DMS153 treated with DMSO at 0.1 percent for 48 hours (cell line): ENCODE data around the gene TFDP2.
"Not testable (repeated sequence)": the region's sequence is repeated elsewhere in the genome, so short reads cannot be mapped to it uniquely, and the experiment has no call there.

Source experiments
- DNase-seq: peaks from one replicate; lab custom pipeline; 2025; ENCODE audit not compliant: unreplicated experiment; lab: John Stamatoyannopoulos, UW

Gene TFDP2

DNA sequence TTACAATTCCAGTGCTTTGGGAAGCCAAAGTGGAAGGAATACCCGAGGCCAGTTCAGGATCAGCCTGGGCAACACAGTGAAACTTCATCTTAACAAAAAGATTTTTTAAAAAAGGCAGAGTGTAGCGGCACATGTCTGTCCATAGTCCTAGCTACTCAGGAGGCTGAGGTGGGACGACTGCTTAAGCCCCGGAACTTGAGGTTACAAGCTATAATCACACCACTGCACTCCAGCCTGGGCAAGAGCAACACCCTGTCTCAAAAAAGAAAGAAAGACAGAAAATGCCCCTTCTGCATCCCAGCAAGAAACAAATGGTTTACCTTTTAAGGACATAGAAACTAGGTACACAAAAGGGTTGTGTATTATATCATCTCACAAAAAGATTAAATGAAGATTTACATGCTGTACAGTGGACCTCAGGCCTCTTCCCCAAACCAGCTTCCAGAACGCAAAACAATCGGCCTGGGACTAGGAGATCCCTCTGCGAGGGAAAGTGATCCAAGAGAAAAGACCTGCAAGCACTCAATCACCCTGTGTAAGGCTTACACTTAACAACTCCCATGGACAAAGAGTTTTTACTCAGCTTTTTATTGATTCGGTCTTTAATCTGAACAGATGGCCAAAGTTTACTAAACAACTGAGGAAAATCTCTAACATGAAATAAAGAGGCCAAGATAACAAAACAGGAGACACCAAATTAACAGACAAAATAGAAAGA is 21.2 kb downstream of the TFDP2 start:
- no peak for DNase-seq

DNA sequence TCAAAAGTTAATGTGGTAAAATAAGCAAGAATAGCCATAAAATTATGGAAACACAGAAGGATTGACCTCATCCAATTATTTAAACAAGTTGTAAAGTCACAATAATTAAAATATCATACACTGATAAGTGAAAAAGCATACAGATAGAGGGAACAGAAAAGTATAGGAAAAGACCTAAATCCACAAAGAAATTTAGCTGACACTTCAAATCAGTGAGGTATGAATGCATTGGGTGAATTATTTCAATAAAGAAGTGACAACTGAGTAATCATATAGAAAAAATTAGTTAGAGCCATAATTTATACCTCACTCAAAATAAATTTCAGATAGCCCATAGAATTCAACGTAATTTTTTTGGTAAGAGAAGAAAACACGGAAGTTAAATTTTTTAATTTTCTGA is 25.1 kb downstream of the TFDP2 start:
- no peak for DNase-seq

DNA sequence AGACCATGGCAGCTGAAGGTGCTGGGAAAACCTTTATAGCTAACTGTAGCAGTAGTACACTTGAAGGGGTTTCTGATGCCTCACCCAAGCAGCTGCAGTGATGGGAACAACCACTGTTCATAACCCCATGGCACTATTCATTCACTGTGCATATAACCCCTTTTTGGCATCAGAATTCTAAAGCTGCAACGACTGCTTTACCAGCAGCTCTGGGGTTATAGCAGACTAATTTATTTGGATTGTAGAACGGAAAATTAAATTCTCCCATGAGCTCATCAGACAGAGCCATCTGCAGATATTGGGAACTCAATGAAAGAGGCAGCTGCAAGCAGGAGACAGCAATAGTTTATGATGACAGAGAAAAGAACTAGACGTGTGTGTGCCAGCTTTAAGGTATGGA is 28.6 kb downstream of the TFDP2 start:
- DNase-seq, result no peak

GRCh38 chr3:142118911-142119310 is 30.4 kb downstream of the TFDP2 start:
- no peak for DNase-seq

GRCh38 chr3:142117056-142117851 is 32.1 kb downstream of the TFDP2 start:
- DNase-seq, result no peak

DNA sequence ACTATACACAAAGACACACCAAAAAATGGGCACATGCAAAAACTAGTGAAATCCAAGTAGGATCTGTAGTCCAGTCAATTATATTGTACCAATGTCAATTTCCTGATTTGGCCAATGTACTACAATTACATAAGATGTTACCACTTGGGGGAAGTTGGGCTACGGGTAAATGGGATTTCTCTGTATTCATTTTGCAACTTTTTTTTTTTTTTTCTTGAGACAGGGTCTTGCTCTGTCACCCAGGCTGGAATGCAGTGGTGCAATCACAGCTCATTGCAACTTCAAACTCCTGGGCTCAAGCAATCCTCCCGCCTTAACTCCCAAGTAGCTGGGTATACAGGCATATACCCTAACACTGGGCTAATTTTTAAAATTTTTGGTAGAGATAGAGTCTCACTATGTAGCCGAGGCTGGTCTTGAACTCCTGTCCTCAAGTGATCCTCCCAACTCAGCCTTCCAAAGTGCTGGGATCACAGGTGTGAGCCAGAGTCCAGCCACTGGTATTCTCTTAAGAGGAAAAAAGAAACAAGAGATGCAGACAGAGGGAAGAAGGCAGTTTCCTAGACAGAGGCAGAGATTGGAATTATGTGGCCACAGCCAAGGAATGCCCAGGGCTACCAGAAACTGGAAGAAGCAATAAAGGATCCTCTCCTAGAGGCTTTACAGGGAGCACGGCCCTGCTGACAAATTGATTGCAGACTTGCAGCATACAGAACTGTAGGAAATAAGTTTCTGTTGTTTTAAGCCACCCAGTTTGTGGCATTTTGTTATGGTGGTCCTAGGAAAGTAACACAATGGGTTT is 33.3 kb downstream of the TFDP2 start:
- DNase-seq, result no peak

DNA sequence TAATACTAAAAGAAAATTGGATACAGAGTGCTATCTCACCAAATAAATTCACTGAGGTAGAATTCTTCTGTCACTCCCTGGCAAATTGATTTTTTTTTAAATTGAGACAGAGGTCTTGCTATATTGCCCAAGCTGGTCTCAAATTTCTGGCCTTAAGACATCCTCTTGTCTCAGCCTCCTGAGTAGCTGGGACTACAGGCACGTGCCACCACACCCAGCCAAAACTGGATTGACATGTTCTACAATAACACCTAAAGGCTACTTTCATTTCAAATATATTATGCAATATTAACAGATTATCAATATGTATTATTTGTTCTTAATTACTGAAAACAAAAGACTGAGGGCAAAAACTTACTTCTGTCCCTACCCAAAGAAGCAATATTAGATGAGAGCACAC is 36.7 kb downstream of the TFDP2 start:
- DNase-seq, result no peak

GRCh38 chr3:142106548-142106947 is 42.8 kb downstream of the TFDP2 start:
- no peak for DNase-seq

DNA sequence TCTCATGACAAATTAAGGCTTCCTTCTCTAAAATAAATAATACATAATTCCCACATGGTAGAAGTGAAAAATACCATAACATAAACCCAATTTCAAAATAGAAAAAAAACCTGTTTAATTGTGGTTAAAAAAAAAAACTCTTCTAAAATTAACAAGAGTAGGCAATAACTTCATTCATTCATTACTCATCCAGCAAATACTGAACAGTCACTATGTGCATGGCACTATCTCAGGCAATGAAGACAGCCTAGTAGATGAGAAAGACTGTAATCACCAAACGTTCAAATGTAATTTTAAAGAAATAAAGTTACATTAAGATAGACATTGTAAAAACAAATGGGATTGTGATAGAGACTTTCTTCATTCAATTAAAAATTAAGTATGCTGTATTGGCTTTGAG is 43.4 kb downstream of the TFDP2 start:
- DNase-seq, result no peak

GRCh38 chr3:142104763-142105162 is 44.6 kb downstream of the TFDP2 start:
- DNase-seq, result no peak

GRCh38 chr3:142098964-142099363 is 50.4 kb downstream of the TFDP2 start:
- DNase-seq, result no peak

GRCh38 chr3:142097099-142097843 is 52.1 kb downstream of the TFDP2 start:
- DNase-seq, result no peak

DNA sequence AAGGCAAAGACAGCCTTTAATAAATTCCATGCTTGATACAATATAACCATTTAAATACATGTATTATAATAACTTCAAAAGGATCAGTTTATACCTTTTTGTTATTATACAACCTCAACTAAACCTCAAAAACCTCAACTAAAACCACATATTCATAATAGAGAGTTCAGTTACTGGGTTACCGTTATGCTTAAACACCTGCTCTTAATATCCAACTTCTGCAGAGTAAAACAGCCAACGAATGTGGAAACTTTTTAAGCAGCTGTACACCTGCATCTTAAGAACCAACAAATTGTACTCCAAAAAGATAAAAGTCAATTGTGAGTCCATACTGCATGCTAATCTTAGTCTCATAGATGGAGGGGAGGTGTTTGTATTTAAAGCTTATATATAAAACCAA is 53.5 kb downstream of the TFDP2 start:
- DNase-seq, result no peak

- DNase-seq, result not testable (repeated sequence)
Observed at GRCh38 chr3:142088925-142089324, 60.4 kb downstream of the TFDP2 start.

GRCh38 chr3:142088522-142088921 is 60.8 kb downstream of the TFDP2 start:
- DNase-seq, result no peak

- no peak for DNase-seq
Observed at GRCh38 chr3:142087676-142088075, 61.7 kb downstream of the TFDP2 start.

- no peak for DNase-seq
Observed at GRCh38 chr3:142086581-142087090, 62.7 kb downstream of the TFDP2 start.

DNA sequence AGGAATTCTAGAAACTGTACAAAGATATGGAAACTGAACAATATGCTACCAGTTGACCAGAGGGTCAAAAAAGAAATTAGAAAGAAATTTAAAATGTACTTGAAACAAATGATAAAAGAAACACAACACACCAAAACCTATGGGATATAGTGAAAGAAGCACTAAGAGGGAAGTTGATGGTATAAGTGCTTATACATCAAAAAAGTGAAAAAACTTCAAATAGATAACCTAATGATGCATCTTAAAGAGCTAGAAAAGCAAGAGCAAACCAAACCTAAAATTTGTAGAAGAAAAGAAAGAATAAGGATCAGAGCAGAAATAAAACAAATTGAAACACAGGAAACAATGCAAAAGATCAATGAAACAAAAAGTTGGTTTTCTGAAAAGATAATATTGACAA is 68.2 kb downstream of the TFDP2 start:
- no peak for DNase-seq

GRCh38 chr3:142077859-142078500 is 71.4 kb downstream of the TFDP2 start:
- DNase-seq, result no peak

- no peak for DNase-seq
Observed at GRCh38 chr3:142077155-142077858, 72.0 kb downstream of the TFDP2 start.
